C4-2B (cell line): ENCODE measurements around the gene IL32.
"Not testable (repeated sequence)": the region's sequence is repeated elsewhere in the genome, so short reads cannot be mapped to it uniquely, and the experiment has no call there.

Source experiments
- H3K27ac ChIP-seq: fragments of 450-650 bp; 2 replicates; pipeline ENCODE4 v1.5.1; 2017
- CTCF ChIP-seq: fragments of 450-650 bp; conservative IDR thresholded peaks from 2 replicates; pipeline ENCODE4 v1.5.1; 2017; ENCODE audit warnings: mild to moderate bottlenecking
- ZFX ChIP-seq: fragments of 450-650 bp; IDR thresholded peaks from 2 replicates; pipeline ENCODE4 v1.6.1; 2017

The IL32 gene

DNA sequence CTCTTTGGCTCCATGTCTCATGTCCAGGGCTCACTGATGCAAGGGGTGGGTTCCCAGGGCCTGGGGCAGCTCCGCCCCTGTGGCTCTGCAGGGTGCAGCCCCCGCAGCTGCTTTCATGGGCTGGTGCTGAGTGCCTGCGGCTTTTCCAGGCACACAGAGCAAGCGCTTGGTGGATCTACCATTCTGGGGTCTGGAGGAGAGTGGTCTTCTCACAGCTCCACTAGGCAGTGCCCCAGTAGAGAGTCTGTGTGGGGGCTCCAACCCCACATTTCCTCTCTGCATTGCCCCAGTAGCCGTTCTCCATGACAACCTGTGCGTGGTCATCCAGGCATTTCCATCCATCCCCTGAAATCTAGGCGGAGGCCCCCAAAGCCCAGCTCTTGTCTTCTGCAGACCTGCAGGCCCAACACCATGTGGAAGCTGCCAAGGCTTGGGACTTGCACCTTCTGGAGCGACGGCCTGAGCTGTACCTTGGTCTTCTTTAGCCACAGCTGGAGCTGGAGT, 5.2 kb downstream of the IL32 start:
- no peak overlapping the region for H3K27ac ChIP-seq
- TF ChIP-seq CTCF (no peak), ZFX (no peak)

- TF ChIP-seq CTCF (no peak), ZFX (no peak)
- no peak overlapping the region for H3K27ac ChIP-seq
Measured at GRCh38 chr16:3071655-3072054, 6.2 kb downstream of the IL32 start.

GRCh38 chr16:3072148-3072547, 6.7 kb downstream of the IL32 start:
- not testable (repeated sequence) for H3K27ac ChIP-seq

GRCh38 chr16:3072576-3073263, 7.3 kb downstream of the IL32 start:
- not testable (repeated sequence) for H3K27ac ChIP-seq

- no peak overlapping the region for H3K27ac ChIP-seq
- no peak for TF ChIP-seq ZFX
- TF ChIP-seq CTCF = no peak
Measured at GRCh38 chr16:3073448-3073847, 8.0 kb downstream of the IL32 start.

DNA sequence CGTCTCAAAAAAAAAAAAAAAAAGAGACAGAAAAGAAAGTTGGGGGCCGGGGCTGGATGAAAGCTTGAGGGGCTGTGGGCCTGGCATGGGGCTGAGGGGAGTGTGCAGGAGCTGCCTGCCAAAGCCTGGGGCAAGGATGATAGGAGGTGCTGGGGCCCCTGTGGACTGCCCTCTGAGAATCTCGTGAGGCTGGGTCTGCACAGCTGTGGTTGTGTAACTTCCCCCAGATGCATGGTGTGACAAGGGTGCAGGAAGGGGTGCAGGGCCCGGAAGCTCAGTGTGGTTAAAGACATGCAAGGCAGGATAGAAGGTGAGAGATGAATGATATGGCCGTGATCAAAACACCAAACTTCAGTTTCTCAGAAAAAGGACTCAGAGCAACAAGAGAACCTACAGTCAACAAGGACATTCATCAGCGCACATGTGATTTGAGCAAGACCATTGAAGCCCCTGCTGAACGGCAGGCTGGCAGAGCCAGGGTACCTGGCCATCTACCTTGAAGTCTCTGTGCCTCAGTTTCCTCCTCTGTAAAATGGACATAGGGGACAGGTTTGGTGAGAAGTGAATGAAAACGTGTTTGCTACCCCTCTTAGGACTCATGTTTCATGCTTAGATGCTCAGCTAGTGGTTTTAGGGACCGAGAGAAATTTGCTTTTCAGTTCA, 9.6 kb downstream of the IL32 start:
- H3K27ac ChIP-seq = no peak overlapping the region
- no peak for TF ChIP-seq CTCF
- TF ChIP-seq ZFX = no peak

- no peak overlapping the region for H3K27ac ChIP-seq
- TF ChIP-seq ZFX (no peak), CTCF (no peak)
Measured at GRCh38 chr16:3075523-3075915, 10.1 kb downstream of the IL32 start.

GRCh38 chr16:3075946-3076345, 10.5 kb downstream of the IL32 start:
- not testable (repeated sequence) for H3K27ac ChIP-seq

- no peak overlapping the region for H3K27ac ChIP-seq
- no peak for TF ChIP-seq ZFX
- no peak for TF ChIP-seq CTCF
Measured at GRCh38 chr16:3076577-3076976, 11.1 kb downstream of the IL32 start.
